Testis (tissue), 2 donors: ENCODE results near the gene STON2.

Source experiments
- POLR2A ChIP-seq: fragments of 450-650 bp; IDR thresholded peaks from one replicate; pipeline ENCODE4 v1.6.1; 2017; ENCODE audit warnings: antibody characterized with exemption, mild to moderate bottlenecking, moderate library complexity
- TF ChIP-seq, protein P1 (sequence below), 3 experiments: fragments of 450-650 bp in 2 of 3; fragments of 200-600 bp in 1 of 3; sonication (generic) in 1 of 3; IDR thresholded peaks; one replicate each; pipeline ENCODE4 v1.5.1; 2016 to 2019; ENCODE audit warnings: antibody characterized with exemption in 3 of 3, mild to moderate bottlenecking in 2 of 3, moderate library complexity in 1 of 3

DNA sequence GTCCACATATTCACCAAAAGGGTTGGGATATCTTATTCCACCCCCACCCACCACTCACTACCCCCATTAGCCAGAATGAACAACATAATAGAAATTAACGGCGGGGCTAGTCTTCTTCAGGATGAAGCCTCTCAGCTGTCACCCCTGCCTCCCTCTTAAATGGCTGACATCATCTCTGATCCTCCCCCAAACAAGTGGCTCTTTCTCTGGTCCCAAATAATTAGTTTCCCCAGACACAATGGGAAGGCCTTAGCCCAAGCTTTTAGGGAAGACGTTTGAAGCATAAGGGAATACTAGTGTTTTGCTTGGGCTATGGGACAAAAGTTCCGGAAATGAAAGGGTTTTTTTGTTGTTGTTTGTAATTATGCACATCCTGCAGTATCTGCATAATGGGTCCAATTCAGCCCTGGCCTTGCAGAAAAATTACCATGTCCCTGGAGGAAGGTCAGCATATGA, 13.8 kb downstream of the STON2 start:
- TF ChIP-seq, protein P1, sequence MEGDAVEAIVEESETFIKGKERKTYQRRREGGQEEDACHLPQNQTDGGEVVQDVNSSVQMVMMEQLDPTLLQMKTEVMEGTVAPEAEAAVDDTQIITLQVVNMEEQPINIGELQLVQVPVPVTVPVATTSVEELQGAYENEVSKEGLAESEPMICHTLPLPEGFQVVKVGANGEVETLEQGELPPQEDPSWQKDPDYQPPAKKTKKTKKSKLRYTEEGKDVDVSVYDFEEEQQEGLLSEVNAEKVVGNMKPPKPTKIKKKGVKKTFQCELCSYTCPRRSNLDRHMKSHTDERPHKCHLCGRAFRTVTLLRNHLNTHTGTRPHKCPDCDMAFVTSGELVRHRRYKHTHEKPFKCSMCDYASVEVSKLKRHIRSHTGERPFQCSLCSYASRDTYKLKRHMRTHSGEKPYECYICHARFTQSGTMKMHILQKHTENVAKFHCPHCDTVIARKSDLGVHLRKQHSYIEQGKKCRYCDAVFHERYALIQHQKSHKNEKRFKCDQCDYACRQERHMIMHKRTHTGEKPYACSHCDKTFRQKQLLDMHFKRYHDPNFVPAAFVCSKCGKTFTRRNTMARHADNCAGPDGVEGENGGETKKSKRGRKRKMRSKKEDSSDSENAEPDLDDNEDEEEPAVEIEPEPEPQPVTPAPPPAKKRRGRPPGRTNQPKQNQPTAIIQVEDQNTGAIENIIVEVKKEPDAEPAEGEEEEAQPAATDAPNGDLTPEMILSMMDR (IDR thresholded peaks at IDR 0.05): no peak
- TF ChIP-seq POLR2A: no peak
